Fibroblast of skin of abdomen (primary cell): Measurements from ENCODE around the gene TRIM24.

Source experiments
- DNase-seq: peaks from one replicate; pipeline ENCODE4 v3.0.0-alpha.2; 2013

Gene TRIM24

DNA sequence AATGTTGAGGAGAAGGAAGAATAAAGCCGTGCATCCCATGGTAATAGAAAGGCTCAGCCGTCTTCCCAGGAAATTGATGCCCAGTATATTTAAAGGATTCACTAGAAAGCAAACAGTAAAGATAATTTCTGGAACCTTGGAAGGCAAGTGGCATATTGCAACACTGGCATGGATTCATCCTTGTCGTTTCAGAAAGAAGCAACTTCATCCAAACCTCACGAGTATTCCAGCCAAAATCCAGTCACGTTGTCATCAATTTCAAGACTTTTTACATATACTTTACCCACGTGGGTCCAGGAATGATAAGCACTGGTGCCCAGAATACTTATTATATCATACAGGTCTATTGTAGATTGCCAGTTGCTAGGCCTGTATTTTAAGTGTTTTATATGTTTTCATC lies 167.3 kb downstream of the TRIM24 start:
- no peak for DNase-seq

DNA sequence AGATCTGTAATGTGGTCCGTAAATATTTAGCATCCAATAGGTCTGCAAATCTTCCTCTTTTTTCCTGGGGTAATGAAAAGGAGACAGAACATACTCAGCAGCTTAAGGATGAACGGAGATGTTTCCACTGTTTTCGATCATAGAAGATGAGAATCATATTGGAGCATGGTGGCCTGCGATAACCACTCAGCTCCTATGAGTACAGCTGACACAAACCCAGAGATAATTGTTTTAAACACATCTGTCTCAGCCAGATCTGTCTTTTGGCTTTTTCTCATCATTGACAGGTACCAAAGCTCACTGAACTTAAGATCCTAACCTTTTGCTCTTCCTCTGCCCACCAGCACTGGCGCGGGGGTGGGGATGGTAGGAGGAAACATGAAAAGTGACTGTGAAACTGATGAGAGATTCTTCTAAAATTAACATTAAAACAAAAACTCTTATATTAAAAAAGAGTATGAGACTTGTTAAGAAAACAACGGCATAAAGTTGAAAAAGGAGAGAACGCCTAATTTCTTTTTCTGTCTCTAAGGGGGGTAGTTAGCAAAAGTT lies 170.1 kb downstream of the TRIM24 start:
- no peak for DNase-seq

DNA sequence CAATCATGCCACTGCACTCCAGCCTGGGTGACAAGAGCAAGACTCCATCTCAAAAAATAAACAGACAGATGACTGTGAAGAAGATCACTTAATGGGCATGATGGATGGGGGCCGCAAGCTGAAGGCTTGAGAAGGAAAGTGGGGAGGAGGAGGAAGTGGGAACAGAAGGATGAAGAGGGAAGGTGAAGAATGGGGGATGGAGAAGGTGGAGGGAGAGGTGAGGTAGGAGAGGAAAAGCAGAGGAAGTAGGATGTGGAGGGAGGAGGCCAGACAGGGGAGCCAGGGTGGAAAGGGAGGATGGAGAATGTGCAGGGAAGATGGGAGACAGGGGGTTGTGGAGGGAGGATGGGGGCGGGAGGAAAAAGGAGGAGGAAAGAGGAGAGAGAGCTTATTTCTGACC lies 172.3 kb downstream of the TRIM24 start:
- DNase-seq = no peak

DNA sequence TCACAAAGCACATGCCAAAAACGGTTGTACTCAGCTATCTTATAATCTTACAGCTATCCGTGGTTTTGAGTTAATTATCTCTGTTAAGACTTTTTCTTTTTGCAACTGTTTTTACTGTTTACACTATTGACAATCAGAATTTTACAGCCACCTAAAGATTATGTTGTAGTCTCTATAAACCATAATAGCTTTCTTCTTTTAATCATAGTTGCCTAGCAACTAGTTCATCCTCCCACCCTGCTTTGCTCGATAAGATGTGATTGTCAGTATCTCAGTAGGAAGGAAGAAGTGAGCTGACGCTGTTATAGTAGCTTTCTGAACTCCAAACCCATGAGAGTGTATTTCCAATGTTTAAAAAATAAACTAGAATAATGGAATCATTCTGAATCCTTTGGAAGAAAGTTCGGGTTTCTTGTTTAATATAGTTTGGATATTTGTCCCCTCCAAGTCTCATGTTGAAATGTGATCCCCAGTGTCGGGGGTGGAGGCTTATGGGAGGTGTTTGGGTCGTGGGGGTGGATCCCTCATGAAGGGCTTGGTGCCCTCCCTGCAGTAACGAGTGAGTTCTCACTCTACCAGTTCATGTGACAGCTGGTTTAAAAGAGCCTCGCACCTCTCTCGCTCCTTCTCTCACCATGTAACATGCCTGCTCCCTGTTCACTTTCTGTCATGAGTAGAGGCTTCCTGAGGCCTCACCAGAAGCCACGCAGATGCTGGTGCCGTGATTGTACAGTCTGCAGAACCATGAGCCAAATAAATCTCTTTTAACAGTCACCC lies 173.0 kb downstream of the TRIM24 start:
- DNase-seq = no peak
